Liver (tissue), 9 donors: Measurements from ENCODE around the gene PCSK6. TPM values are rescaled to one million over a fixed set of nuclear protein-coding genes. Genes with fewer than 3 reads are reported as not detected.

Experiments used
- DNase-seq: peaks from one replicate; pipeline ENCODE4 v3.0.0-alpha.2; 2017; ENCODE audit warnings: low spot score
- H3K27ac ChIP-seq, 2 donors: one replicate each; pipeline ENCODE4 v1.7.0; 2013; ENCODE audit warnings: inconsistent platforms in 2 of 2, low read length in 2 of 2, control low read depth in 1 of 2, low read depth in 1 of 2, mild to moderate bottlenecking in 1 of 2
- H3K27me3 ChIP-seq, 4 donors: one replicate each; pipeline versions ENCODE4 v1.6.1 to v1.7.0; 2013; ENCODE audit warnings: low read length in 3 of 4, inconsistent platforms in 1 of 4, mild to moderate bottlenecking in 1 of 4, moderate library complexity in 1 of 4; ENCODE audit not compliant: control insufficient read depth in 4 of 4, insufficient read depth in 4 of 4
- H3K36me3 ChIP-seq, 4 donors: one replicate each; pipeline versions ENCODE4 v1.6.1 to v1.7.0; 2013; ENCODE audit warnings: low read length in 3 of 4, mild to moderate bottlenecking in 3 of 4, low read depth in 1 of 4, moderate library complexity in 1 of 4; ENCODE audit not compliant: control insufficient read depth in 4 of 4, insufficient read depth in 3 of 4
- H3K4me1 ChIP-seq, 4 donors: one replicate each; pipeline versions ENCODE4 v1.6.1 to v1.7.0; 2013; ENCODE audit warnings: low read length in 3 of 4, mild to moderate bottlenecking in 3 of 4, moderate library complexity in 1 of 4; ENCODE audit not compliant: control insufficient read depth in 4 of 4, insufficient read depth in 4 of 4
- H3K4me3 ChIP-seq, 3 donors: one replicate each; pipeline versions ENCODE4 v1.6.1 to v1.7.0; 2013; ENCODE audit warnings: low read length in 3 of 3, control low read depth in 1 of 3, low read depth in 1 of 3, mild to moderate bottlenecking in 1 of 3
- H3K9ac ChIP-seq, 2 donors: one replicate each; pipeline ENCODE4 v1.7.0; 2013; ENCODE audit warnings: low read length in 2 of 2, mild to moderate bottlenecking in 2 of 2, moderate library complexity in 2 of 2, control low read depth in 1 of 2, low read depth in 1 of 2
- H3K9me3 ChIP-seq, 4 donors: one replicate each; pipeline versions ENCODE4 v1.6.1 to v1.7.0; 2013; ENCODE audit warnings: low read length in 3 of 4; ENCODE audit not compliant: control insufficient read depth in 4 of 4
- ATF3 ChIP-seq: IDR thresholded peaks from 2 replicates; pipeline ENCODE4 v1.6.1; 2016; ENCODE audit warnings: antibody characterized with exemption
- EGR1 ChIP-seq, 2 donors: IDR thresholded peaks; 2 replicates each; pipeline ENCODE4 v1.6.1; 2016 to 2018; ENCODE audit warnings: antibody characterized with exemption in 2 of 2, low read depth in 2 of 2
- FOXA1 ChIP-seq: IDR thresholded peaks from 2 replicates; pipeline ENCODE4 v1.6.1; 2016; ENCODE audit warnings: antibody characterized with exemption
- GABPA ChIP-seq, 2 donors: IDR thresholded peaks in 1 of 2; conservative IDR thresholded peaks in 1 of 2; 2 replicates each; pipeline ENCODE4 v1.6.1; 2016; ENCODE audit warnings: antibody characterized with exemption in 2 of 2, mild to moderate bottlenecking in 1 of 2, moderate library complexity in 1 of 2
- HNF4A ChIP-seq, 2 donors: conservative IDR thresholded peaks; 2 replicates each; pipeline ENCODE4 v1.6.1; 2016; ENCODE audit warnings: antibody characterized with exemption in 2 of 2, mild to moderate bottlenecking in 2 of 2
- HNF4G ChIP-seq: IDR thresholded peaks from 2 replicates; pipeline ENCODE4 v1.6.1; 2016; ENCODE audit warnings: antibody characterized with exemption
- JUND ChIP-seq, 2 donors: IDR thresholded peaks; 2 replicates each; pipeline ENCODE4 v1.6.1; 2016; ENCODE audit warnings: antibody characterized with exemption in 2 of 2
- NR2F2 ChIP-seq: IDR thresholded peaks from 2 replicates; pipeline ENCODE4 v1.6.1; 2016; ENCODE audit warnings: antibody characterized with exemption
- REST ChIP-seq: IDR thresholded peaks from 2 replicates; pipeline ENCODE4 v1.6.1; 2016; ENCODE audit warnings: antibody characterized with exemption, mild to moderate bottlenecking
- RXRA ChIP-seq, 2 donors: IDR thresholded peaks; 2 replicates each; pipeline ENCODE4 v1.6.1; 2017 to 2018; ENCODE audit warnings: antibody characterized with exemption in 2 of 2, mild to moderate bottlenecking in 1 of 2
- SP1 ChIP-seq: IDR thresholded peaks from 2 replicates; pipeline ENCODE4 v1.6.1; 2018; ENCODE audit warnings: antibody characterized with exemption, mild to moderate bottlenecking
- YY1 ChIP-seq: IDR thresholded peaks from 2 replicates; pipeline ENCODE4 v1.6.1; 2016; ENCODE audit warnings: antibody characterized with exemption, mild to moderate bottlenecking
- ZBTB33 ChIP-seq: IDR thresholded peaks from 2 replicates; pipeline ENCODE4 v1.6.1; 2016; ENCODE audit warnings: antibody characterized with exemption
- WGBS: extraction: QIAGEN DNeasy Blood & Tissue Kit; methylation state at CpG from one replicate; pipeline ENCODE4 v1.1.7; 2013; 5-methylcytosine and 5-hydroxymethylcytosine counted together
- polyA plus RNA-seq, 2 donors: library from polyadenylated mRNA; stranded (reverse) in 1 of 2; unstranded in 1 of 2; fragments of 200-250 nt in 1 of 2; fragments of >200 nt in 1 of 2; fragmentation: Nextera tagmentation in 1 of 2; extraction: Ambion mirVana in 1 of 2; gene quantifications; one replicate each; pipeline versions ENCODE4 v1.2.1 to v1.2.3, GENCODE V29; 2013 to 2015
- total RNA-seq, 2 donors: library from RNA; depleted of rRNA; stranded (reverse); fragments of >200 nt; gene quantifications; one replicate each; pipeline ENCODE4 v1.2.3, GENCODE V29; 2014
- TF ChIP-seq, protein P1 (sequence below): fragments of 150-350 bp; IDR thresholded peaks from 2 replicates; pipeline ENCODE4 v1.5.1; 2017; ENCODE audit warnings: improper control_type of control experiment, low read depth, low read length; ENCODE audit not compliant: missing input control
- TF ChIP-seq, protein P2 (sequence below): IDR thresholded peaks from 2 replicates; pipeline ENCODE4 v1.6.1; 2016; ENCODE audit warnings: antibody characterized with exemption
- donor health status: healthy.
- donor health status: healthy.
- donor health status: healthy.
- donor health status: healthy.
- donor health status: healthy.

Gene PCSK6
- total and polyA plus RNA-seq, 4 donors, result 94.8 to 398 (median 168) TPM

- Histone ChIP-seq H3K27ac (no peak overlapping the region), H3K9ac (no peak overlapping the region)
- no peak for DNase-seq
These were observed 192.8 kb downstream of the PCSK6 start for GRCh38 chr15:101296418-101297405.

GRCh38 chr15:101295607-101296161 is 193.8 kb downstream of the PCSK6 start:
- 2% methylated on average over 20 of the region's 20 CpGs for WGBS

More at GRCh38 chr15:101296418-101297405, 192.8 kb downstream of the PCSK6 start:
- H3K9me3 ChIP-seq, result no peaks in the 10 kb centered on the region
- peak overlapping the region in 1 of 3 donors; percentile 59 for H3K4me3 ChIP-seq
- peaks cover 0 to 33% (median 13%) of the 10 kb centered on the region in 4 donors for H3K4me1 ChIP-seq
- WGBS, result 88% methylated on average over 9 of the region's 9 CpGs
- no peak for TF ChIP-seq FOXA1
- no peak for TF ChIP-seq ATF3
- no peak for TF ChIP-seq RXRA (IDR thresholded peaks at IDR 0.05)
- TF ChIP-seq, protein P1, sequence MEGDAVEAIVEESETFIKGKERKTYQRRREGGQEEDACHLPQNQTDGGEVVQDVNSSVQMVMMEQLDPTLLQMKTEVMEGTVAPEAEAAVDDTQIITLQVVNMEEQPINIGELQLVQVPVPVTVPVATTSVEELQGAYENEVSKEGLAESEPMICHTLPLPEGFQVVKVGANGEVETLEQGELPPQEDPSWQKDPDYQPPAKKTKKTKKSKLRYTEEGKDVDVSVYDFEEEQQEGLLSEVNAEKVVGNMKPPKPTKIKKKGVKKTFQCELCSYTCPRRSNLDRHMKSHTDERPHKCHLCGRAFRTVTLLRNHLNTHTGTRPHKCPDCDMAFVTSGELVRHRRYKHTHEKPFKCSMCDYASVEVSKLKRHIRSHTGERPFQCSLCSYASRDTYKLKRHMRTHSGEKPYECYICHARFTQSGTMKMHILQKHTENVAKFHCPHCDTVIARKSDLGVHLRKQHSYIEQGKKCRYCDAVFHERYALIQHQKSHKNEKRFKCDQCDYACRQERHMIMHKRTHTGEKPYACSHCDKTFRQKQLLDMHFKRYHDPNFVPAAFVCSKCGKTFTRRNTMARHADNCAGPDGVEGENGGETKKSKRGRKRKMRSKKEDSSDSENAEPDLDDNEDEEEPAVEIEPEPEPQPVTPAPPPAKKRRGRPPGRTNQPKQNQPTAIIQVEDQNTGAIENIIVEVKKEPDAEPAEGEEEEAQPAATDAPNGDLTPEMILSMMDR, result no peak
- H3K36me3 ChIP-seq, result no peaks in the 10 kb centered on the region
- H3K27me3 ChIP-seq, result no peaks in the 10 kb centered on the region

GRCh38 chr15:101294731-101295606 is 194.5 kb downstream of the PCSK6 start, which contains the start of gene SNRPA1:
Gene SNRPA1 (minus strand): TSS chr15:101295248. CDS start chr15:101295178, 70 bp downstream.
- under 1% methylated on average over 87 of the region's 87 CpGs for WGBS
- Histone ChIP-seq H3K9me3 (no peaks in the 10 kb centered on the region), H3K36me3 (no peaks in the 10 kb centered on the region), H3K9ac (peak within 1 kb of the TSS; percentile 88 to 95), H3K27ac (peak within 1 kb of the TSS; percentile 96 to 97), H3K4me3 (peak within 1 kb of the TSS; percentile 59 to 90 (median 86)), H3K27me3 (no peaks in the 10 kb centered on the region), H3K4me1 (peaks cover 0 to 33% (median 13%) of the 10 kb centered on the region in 4 donors)
- peak; percentile 98 for DNase-seq
- TF ChIP-seq ZBTB33, result no peak
- no peak for TF ChIP-seq HNF4G
- peak; percentile 36 to 85 for TF ChIP-seq GABPA (IDR thresholded peaks at IDR 0.05 in 1 of 2, conservative IDR thresholded peaks at IDR 0.05 in 1 of 2)
- no peak for TF ChIP-seq NR2F2
- TF ChIP-seq ATF3, result no peak
- TF ChIP-seq REST, result peak; percentile 33
- peak; percentile 38 for TF ChIP-seq YY1
- TF ChIP-seq FOXA1, result no peak
- no peak for TF ChIP-seq JUND (IDR thresholded peaks at IDR 0.05)
- TF ChIP-seq, protein P2, sequence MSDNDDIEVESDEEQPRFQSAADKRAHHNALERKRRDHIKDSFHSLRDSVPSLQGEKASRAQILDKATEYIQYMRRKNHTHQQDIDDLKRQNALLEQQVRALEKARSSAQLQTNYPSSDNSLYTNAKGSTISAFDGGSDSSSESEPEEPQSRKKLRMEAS, result peak; percentile 51
- TF ChIP-seq SP1, result peak; percentile 2
- no peak for TF ChIP-seq RXRA (IDR thresholded peaks at IDR 0.05)
- peak; percentile 73 to 92 for TF ChIP-seq EGR1 (IDR thresholded peaks at IDR 0.05; ENCODE audit: low read depth in 2 of 2)

More at GRCh38 chr15:101295607-101296161, 193.8 kb downstream of the PCSK6 start:
- DNase-seq, result no peak
- no peaks in the 10 kb centered on the region for H3K27me3 ChIP-seq
- H3K9me3 ChIP-seq, result no peaks in the 10 kb centered on the region
- no peaks in the 10 kb centered on the region for H3K36me3 ChIP-seq
- no peak for TF ChIP-seq YY1
- peak in 1 of 2 donors; percentile 48 for TF ChIP-seq HNF4A (conservative IDR thresholded peaks at IDR 0.05)
- H3K9ac ChIP-seq, result peak overlapping the region; percentile 69 to 83
- peaks cover 0 to 33% (median 13%) of the 10 kb centered on the region in 4 donors for H3K4me1 ChIP-seq
- peak overlapping the region; percentile 59 to 90 (median 86) for H3K4me3 ChIP-seq
- H3K27ac ChIP-seq, result peak overlapping the region; percentile 96 to 97
